HG03066 (cell line): ENCODE results near the gene SESN2.

Experiments
- ATAC-seq: cut with Tn5 transposase; IDR thresholded peaks from one replicate; pipeline ENCODE4 v1.9.1; 2021; ENCODE audit warnings: low read depth; ENCODE audit not compliant: unreplicated experiment

The SESN2 gene

GRCh38 chr1:28282426-28283407 is 23.4 kb downstream of the SESN2 start:
- ATAC-seq, result no peak

- ATAC-seq, result no peak
These were observed 26.8 kb downstream of the SESN2 start for GRCh38 chr1:28286111-28286510.

DNA sequence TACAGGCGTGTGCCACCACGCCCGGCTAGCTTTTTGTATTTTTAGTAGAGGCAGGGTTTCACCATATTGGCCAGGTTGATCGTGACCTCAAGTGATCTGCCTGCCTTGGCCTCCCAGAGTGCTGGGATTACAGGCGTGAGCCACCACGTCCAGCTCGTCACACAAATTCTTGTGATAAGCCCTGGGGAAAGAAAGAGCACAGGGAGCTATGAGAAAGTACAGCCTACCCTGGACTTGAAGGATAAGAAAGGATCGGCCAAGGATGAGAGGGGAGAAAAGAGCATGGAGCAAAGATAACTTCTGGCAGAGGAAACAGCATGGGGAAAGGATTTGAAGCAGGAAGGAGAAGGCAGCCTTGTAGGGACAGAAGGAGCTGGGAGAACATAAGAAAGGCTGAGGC is 29.2 kb downstream of the SESN2 start:
- no peak for ATAC-seq

DNA sequence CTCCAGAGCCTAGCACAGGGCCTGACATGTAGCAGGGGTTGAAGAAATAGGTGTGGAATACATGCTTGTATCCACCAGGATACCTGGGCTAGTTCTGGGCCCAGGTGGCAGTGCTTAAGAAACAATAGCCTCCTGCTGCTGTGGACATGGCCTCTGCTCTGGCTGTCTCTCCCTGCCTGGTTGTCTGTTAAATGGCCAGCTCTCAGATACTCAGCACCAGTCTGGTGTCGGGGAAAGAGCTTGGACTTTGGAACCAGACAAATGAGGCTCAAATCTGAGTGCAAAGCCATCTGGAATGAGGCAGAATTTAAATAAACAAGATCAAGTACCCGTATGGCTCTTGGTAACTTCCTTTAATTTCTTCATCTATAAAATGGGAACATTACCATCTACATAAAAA is 31.5 kb downstream of the SESN2 start:
- ATAC-seq, result no peak

GRCh38 chr1:28291711-28292110 is 32.4 kb downstream of the SESN2 start:
- no peak for ATAC-seq

DNA sequence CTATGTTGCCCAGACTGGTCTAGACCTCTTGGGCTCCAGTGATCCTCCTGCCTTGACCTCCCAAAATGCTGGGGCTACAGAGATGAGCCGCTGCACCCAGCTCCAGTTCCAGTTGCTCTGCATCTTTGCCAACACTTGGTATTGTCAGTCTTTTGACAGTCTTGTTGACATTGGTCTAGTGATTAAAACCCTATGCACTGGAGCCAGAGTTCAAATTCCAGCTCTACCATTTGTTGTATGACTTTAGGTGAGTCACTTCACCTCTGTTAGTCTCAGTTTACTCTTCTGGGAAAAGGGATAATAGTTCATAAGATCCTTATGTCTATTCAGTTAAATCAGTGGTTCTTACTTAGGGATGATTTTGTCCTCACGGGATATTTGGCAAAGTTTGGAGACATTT is 36.6 kb downstream of the SESN2 start:
- ATAC-seq, result no peak

DNA sequence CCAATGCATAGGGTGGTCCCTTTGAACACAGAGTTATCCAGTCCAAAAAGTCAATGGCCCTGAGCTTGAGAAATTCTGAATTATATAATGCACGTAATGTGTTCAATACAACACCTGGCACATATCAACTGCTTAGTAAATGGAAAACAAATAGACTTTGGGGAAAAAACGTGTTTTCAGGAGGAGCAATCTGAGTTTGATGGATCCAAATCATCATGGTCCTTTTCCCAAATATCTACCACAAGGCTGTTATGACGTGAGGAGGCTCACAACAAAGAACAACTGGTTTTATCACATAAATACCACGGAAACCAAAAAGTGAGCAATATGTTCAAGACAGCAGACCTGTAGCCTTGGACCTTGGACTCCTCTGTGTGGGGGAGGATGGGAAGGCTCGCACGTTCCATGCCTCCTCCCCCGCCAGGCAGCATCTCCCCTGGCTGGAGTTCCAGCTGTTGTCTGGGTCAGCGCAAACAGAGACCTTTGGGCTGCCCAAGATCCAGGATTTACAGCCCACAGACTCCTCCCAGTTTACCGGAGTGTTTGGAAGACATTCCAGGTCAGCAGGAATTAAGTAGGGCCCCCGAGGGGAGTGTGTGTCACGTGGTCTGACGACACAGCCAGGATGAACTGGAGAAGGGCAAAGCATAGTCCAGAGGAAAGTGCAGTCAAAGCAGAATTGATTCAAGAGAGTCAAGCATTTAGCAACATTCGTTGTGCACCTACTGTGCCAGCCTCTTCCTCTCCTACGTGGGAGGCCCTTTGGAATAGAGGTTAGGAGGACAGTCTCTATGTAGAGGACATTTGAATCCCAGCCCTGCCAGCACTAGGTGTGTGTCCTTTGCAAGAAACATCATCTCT is 37.3 kb downstream of the SESN2 start:
- no peak for ATAC-seq

DNA sequence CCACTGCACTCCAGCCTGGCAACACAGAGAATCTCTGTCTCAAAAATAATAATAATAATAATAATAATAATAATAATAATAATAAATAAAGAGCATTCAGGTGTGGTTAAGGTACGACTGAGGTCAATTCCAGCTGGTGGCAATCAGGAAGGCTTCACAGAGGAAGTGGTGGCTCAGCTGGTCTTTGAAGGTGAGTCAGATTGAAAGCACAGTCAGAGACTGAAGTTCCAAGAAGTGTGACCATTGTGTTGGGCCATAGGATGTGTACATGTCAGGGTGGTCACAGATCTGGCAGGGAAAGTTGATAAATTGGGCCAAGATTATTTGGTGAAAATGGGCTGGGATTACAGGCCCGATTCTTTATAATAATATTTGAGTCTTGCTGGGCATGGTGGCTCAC is 38.5 kb downstream of the SESN2 start:
- ATAC-seq, result no peak

GRCh38 chr1:28298438-28298837 is 39.1 kb downstream of the SESN2 start:
- no peak for ATAC-seq

GRCh38 chr1:28301368-28302174 is 42.3 kb downstream of the SESN2 start:
- no peak for ATAC-seq

DNA sequence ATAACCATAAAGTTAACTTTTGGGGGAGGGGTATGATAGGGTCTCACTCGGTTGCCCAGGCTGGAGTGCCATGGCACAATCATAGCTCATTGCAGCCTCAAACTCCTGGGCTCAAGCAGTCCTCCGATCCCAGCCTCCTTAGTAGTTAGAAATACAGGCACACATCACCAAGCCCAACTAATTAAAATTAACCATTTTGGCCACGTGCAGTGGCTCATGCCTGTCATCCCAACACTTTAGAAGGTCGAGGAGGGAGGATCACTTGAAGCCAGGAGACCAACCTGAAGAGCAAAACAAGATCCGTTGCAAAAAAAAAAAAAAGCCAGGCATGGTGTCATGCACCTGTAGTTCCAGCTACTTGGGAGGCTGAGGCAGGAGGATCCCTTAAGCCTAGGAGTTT is 42.9 kb downstream of the SESN2 start:
- no peak for ATAC-seq

- ATAC-seq, result no peak
These were observed 47.1 kb downstream of the SESN2 start for GRCh38 chr1:28306301-28306949.

- no peak for ATAC-seq
These were observed 49.4 kb downstream of the SESN2 start for GRCh38 chr1:28308750-28309149.

DNA sequence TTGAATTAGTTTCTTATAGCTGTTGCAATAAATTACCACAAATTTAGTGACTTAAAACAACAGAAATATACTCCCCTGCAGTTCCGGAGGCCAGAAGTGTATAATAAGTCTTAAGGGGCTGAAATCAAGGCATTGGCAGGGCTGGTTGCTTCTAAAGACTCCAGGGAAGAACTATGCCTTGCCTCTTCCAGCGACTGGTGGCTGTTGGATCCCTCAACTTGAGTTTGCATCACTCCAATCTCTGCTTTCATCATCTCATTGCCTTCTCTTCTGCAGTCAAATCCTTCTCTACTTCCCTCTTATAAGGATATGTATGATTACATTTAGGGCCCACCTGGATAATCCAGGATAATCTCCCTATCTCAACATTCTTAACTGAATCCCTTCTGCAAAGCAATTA is 50.4 kb downstream of the SESN2 start:
- ATAC-seq, result no peak

GRCh38 chr1:28313702-28314546 is 54.6 kb downstream of the SESN2 start:
- no peak for ATAC-seq

GRCh38 chr1:28314547-28314941 is 55.2 kb downstream of the SESN2 start:
- no peak for ATAC-seq

DNA sequence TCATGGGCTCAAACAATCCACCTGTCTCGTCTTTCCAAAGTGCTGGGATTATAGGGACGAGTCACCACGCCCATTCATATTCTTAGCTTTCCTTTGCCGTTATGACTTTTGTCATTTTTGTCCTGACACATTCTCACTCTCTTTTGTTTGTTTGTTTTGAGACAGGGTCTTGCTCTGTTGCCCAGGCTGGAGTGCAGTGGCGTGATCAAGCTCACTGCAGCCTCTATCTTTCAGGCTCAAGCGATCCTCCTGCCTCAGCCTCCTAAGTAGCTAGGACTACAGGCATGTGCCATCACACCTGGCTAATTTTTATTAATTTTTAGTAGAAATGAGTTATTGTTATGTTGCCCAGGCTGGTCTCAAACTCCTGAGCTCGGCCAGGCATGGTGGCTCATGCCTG is 57.7 kb downstream of the SESN2 start:
- ATAC-seq, result no peak

DNA sequence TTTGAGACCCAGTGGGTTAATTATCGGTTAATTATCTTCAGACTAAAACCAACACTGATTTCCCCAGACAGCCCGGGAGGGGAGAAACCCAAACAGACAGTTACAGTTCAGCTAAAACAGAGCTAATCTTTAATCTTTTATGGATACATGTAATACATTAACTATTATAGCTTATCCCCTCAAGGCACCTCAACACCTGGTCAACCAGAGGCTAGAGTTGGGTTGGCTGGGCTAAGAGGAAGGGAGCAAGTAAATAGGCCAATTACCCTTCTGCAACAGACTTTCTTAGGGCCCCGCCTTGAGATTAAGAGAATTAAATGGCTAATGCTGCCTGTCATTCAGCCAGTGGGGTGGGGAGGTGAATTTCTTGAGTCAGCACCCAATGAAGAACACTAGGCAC is 62.9 kb downstream of the SESN2 start:
- no peak for ATAC-seq

DNA sequence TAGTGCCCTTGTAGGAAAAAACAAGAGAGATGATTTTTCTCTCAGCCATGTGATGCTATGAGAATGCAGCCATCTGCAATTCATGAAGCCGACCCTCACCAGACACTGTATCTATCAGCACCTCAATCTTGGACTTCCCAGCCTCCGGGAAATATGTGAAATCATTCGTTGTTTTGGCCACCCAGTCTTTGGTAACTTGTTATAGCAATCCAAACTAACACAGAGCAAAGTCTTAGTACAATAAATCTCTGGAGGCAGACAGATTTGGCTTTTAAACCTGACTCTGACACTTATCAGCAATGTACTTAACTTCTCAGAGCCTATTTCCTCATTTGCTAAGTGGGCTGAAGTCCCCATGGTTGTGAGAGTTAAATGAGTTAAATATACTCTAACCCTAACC is 64.4 kb downstream of the SESN2 start:
- ATAC-seq, result no peak
